ENCODE measurements around the gene SLC17A7. TPM values are rescaled to one million over a fixed set of nuclear protein-coding genes. Genes with fewer than 3 reads are reported as not detected.

The SLC17A7 gene
- total RNA-seq, 2 donors from 2014 or later: 0.54 to 2.8 TPM

DNA sequence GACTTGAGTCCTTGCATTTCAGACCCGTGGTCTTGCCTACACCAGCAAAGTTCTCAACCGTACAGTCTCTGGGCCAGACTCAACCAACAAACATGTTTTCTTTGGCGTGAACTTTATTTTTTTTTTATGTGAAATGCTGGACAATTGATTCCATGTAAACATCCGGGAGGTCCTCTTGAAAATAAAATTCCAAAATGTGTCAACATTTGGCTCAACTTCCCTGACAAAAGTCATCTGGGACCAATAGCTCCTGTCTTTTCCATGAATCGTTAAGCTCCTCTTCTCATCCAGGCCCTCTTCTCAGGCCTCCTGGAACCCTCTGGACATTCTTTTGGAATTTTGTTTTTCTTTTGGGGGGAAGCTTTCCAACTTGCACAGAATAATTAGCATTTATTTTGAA lies 14.4 kb upstream of the SLC17A7 start:
- Histone ChIP-seq H3K4me3 (no peak overlapping the region), H3K4me1 (ENCODE audit: control insufficient read depth in 1 of 2, low read depth in 2 of 2) (peaks cover 6 to 8% of the 10 kb centered on the region in 2 donors), H3K27ac (no peak overlapping the region), H3K36me3 (peaks cover 11% of the 10 kb centered on the region), H3K9me3 (no peaks in the 10 kb centered on the region), H3K27me3 (replicated peaks; ENCODE audit: insufficient read depth) (no peaks in the 10 kb centered on the region)
- no peak for DNase-seq (ENCODE audit: low spot score)
- no peak for ATAC-seq (ENCODE audit: insufficient number of reproducible peaks, low FRiP score, low read depth)
- TF ChIP-seq, protein P1, sequence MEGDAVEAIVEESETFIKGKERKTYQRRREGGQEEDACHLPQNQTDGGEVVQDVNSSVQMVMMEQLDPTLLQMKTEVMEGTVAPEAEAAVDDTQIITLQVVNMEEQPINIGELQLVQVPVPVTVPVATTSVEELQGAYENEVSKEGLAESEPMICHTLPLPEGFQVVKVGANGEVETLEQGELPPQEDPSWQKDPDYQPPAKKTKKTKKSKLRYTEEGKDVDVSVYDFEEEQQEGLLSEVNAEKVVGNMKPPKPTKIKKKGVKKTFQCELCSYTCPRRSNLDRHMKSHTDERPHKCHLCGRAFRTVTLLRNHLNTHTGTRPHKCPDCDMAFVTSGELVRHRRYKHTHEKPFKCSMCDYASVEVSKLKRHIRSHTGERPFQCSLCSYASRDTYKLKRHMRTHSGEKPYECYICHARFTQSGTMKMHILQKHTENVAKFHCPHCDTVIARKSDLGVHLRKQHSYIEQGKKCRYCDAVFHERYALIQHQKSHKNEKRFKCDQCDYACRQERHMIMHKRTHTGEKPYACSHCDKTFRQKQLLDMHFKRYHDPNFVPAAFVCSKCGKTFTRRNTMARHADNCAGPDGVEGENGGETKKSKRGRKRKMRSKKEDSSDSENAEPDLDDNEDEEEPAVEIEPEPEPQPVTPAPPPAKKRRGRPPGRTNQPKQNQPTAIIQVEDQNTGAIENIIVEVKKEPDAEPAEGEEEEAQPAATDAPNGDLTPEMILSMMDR (IDR thresholded peaks at IDR 0.05): no peak

DNA sequence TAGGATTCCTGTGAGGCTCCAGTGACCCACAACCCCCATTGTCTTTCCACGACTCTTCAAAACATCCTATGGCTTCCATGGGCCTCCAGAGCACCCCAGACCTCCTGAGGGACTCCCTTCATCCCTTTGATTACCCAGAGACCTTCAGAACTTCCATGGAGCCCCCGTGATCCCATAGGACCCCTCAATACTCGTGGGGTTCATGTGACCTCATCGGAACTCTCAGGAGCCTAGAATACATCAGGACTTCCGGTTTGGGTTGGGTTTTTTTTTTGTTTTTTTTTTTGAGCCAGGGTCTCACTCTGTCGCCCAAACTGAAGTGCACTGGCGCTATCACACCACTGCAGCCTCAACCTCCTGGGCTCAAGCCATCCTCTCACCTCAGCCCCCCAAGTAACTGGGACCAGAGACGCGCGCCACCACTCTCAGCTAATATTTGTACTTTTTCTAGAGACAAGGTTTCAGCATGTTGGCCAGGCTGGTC lies 12.5 kb upstream of the SLC17A7 start:
- no peak for DNase-seq (ENCODE audit: low spot score)
- Histone ChIP-seq H3K9me3 (no peaks in the 10 kb centered on the region), H3K27me3 (replicated peaks; ENCODE audit: insufficient read depth) (no peaks in the 10 kb centered on the region), H3K36me3 (no peaks in the 10 kb centered on the region), H3K4me3 (peak overlapping the region; percentile 73), H3K4me1 (ENCODE audit: control insufficient read depth in 1 of 2, low read depth in 2 of 2) (peaks cover 8 to 9% of the 10 kb centered on the region in 2 donors), H3K27ac (peak overlapping the region; percentile 94 to 97)
- ATAC-seq (ENCODE audit: insufficient number of reproducible peaks, low FRiP score, low read depth): no peak
- TF ChIP-seq, protein P1 (IDR thresholded peaks at IDR 0.05): no peak

DNA sequence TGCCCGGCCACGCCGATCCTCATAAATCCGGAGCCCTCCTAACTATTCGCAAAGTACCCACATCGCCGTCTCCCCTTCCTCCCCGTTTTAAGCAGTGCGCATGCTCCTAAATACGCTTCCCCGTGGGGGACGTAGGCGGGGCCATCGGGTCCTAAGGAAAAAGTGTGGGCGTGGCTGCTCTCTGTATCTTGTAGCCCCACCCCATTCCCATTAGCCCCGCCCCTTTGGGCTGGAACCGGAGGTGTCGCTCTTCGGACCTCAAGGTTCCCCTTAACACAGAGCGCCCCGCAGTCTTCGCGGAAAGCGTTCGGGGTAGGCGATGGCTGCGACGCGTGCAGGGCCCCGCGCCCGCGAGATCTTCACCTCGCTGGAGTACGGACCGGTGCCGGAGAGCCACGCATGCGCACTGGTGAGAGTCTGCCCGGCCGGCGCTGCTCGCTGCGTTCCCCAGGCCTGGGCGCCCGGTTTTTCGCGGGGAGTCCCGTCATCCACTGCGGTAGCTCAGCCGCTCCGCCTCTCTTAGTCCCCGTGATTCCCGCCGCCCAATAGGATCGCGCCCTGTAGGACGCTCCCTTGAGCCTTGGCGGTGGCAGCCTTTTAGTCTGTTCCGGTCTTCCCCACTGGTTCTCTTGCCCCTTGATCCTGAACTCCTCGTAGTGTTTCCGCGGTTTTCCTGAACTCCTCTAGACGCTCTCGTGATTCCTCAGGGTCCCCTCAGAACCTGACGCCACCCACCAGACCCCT lies 11.9 kb upstream of the SLC17A7 start, which contains the start of gene ALDH16A1:
Gene ALDH16A1, plus strand, starts transcription at position 213 of the 744 bp plus-strand sequence. Its CDS starts 107 bp downstream, at position 320.
- peak within 1 kb of the TSS; percentile 94 to 97 for H3K27ac ChIP-seq
- TF ChIP-seq, protein P1 (IDR thresholded peaks at IDR 0.05): no peak
- H3K9me3 ChIP-seq: no peaks in the 10 kb centered on the region
- H3K27me3 ChIP-seq (replicated peaks; ENCODE audit: insufficient read depth): no peaks in the 10 kb centered on the region
- peak within 1 kb of the TSS; percentile 73 for H3K4me3 ChIP-seq
- H3K4me1 ChIP-seq (ENCODE audit: control insufficient read depth in 1 of 2, low read depth in 2 of 2): peaks cover 8 to 9% of the 10 kb centered on the region in 2 donors
- DNase-seq (ENCODE audit: low spot score): peak; percentile 97
- ATAC-seq (ENCODE audit: insufficient number of reproducible peaks, low FRiP score, low read depth): peak; percentile 78
- no peaks in the 10 kb centered on the region for H3K36me3 ChIP-seq

DNA sequence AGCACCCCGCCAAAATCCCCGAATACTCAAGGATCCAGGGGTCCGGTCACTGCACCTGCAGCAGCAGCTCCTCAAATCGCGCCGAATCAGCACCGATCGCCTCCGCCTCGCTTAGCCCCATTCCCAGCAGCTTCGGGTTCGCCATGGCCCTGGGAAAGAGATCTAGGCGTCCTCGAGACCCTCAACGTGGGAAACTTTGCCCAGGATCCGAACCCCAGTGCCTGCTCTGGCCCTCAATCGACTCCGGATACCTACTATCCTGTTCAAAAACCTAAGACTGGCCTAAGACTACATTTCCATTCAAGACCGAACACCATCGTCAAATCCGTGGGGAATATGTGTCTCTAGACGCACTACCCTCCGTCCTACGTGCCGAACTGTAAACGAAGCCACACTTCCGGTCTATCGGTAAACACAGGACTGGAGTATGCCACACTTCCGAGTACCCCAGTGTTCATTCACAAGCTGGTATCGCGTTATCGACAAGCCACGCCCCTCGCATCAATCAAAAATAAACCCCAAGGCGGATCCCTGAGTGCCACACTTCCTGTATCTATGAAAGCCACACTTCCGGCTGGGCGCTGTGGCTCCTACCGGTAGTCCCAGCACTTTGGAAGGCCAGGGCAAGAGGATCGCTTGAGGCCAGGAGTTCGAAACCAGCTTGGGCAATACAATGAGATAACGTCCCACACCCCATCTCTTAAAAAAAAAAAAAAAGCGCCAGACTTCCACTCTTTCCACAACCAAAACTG lies 10.3 kb upstream of the SLC17A7 start, which contains the start of gene PIH1D1:
Gene PIH1D1, minus strand, starts transcription at position 385 of the 752 bp plus-strand sequence. Its CDS starts 240 bp downstream, at position 145.
- Histone ChIP-seq H3K27me3 (replicated peaks; ENCODE audit: insufficient read depth) (no peaks in the 10 kb centered on the region), H3K4me3 (peak within 1 kb of the TSS; percentile 73), H3K27ac (peak within 1 kb of the TSS; percentile 94 to 97), H3K9me3 (no peaks in the 10 kb centered on the region), H3K36me3 (no peaks in the 10 kb centered on the region), H3K4me1 (ENCODE audit: control insufficient read depth in 1 of 2, low read depth in 2 of 2) (peaks cover 8 to 9% of the 10 kb centered on the region in 2 donors)
- ATAC-seq (ENCODE audit: insufficient number of reproducible peaks, low FRiP score, low read depth): peak; percentile 84
- TF ChIP-seq, protein P1 (IDR thresholded peaks at IDR 0.05): no peak
- DNase-seq (ENCODE audit: low spot score): peak; percentile 99

DNA sequence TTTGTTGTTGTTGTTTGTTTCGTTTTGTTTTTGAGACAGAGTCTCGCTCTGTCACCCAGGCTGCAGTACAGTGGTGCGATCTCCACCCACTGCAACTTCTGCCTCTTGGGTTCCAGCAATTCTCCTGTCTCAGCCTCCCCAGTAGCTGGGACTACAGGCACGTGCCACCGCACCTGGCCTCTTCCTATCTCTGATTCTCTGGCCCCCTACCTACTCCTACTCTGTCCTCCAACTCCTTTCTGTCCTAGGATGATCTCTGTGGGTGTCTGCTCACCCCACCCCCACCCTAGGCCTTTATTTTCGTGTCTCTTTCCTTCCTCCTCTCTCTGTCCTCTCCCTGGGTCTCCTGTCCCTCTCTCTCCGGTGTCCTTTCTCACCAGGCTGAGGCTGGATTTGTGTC lies 9.1 kb upstream of the SLC17A7 start:
- no peaks in the 10 kb centered on the region for H3K9me3 ChIP-seq
- TF ChIP-seq, protein P1 (IDR thresholded peaks at IDR 0.05): no peak
- H3K4me1 ChIP-seq (ENCODE audit: control insufficient read depth in 1 of 2, low read depth in 2 of 2): peaks cover 8 to 9% of the 10 kb centered on the region in 2 donors
- peak overlapping the region; percentile 73 for H3K4me3 ChIP-seq
- no peaks in the 10 kb centered on the region for H3K36me3 ChIP-seq
- no peak overlapping the region for H3K27ac ChIP-seq
- no peaks in the 10 kb centered on the region for H3K27me3 ChIP-seq (replicated peaks; ENCODE audit: insufficient read depth)
- no peak for DNase-seq (ENCODE audit: low spot score)
- no peak for ATAC-seq (ENCODE audit: insufficient number of reproducible peaks, low FRiP score, low read depth)
